Endothelial cell of umbilical vein (primary cell): ENCODE data around the gene ACCSL. TPM values are rescaled to one million over a fixed set of nuclear protein-coding genes. Genes with fewer than 3 reads are reported as not detected.

Experiments
- BruUV-seq: library from RNA; stranded (reverse); fragments of 400-500 nt; replicated peaks from 2 replicates; lab custom pipeline; 2021; lab: Mats Ljungman, UMichigan
- CTCF ChIA-PET: fragments of 300-600, 350-600 bp; sonication (Branson Sonifier 250); formaldehyde crosslinking; loops from one replicate; lab custom pipeline; 2021; ENCODE audit warnings: antibody characterized with exemption, inconsistent platforms; lab: Charles Lee
- POLR2A ChIA-PET: fragments of 300-600, 350-600 bp; sonication (Branson Sonifier 250); formaldehyde crosslinking; loops from one replicate; lab custom pipeline; 2021; ENCODE audit warnings: antibody characterized with exemption, inconsistent platforms; lab: Charles Lee
- DNase-seq: peaks from one replicate; pipeline ENCODE4 v3.0.0-alpha.2; 2011; ENCODE audit warnings: low read depth, low spot score
- FAIRE-seq: peaks from 2 replicates; lab custom pipeline; 2011; peaks lifted over from hg19 to GRCh38; lab: Jason Lieb, UNC
- H2AFZ ChIP-seq: 2 replicates; pipeline ENCODE4 v1.6.0; 2012; ENCODE audit warnings: low read depth, low read length, control low read depth, inconsistent platforms
- H3K27ac ChIP-seq: 2 replicates; pipeline ENCODE4 v1.5.1; 2011; ENCODE audit warnings: low read depth, mild to moderate bottlenecking, control low read depth, low read length, moderate library complexity; ENCODE audit not compliant: insufficient read depth
- H3K27me3 ChIP-seq, 2 experiments: 2 replicates each; pipeline versions ENCODE4 v1.6.0 to v1.6.1; 2011; ENCODE audit warnings: low read length in 2 of 2, mixed read lengths in 1 of 2; ENCODE audit not compliant: control insufficient read depth in 2 of 2, insufficient read depth in 2 of 2
- H3K36me3 ChIP-seq, 2 experiments: 2 replicates in 1 of 2; 3 replicates in 1 of 2; pipeline ENCODE4 v1.5.1; 2011; ENCODE audit warnings: low read length in 2 of 2, mild to moderate bottlenecking in 1 of 2, moderate library complexity in 1 of 2; ENCODE audit not compliant: control insufficient read depth in 2 of 2, insufficient read depth in 2 of 2; ENCODE audit errors: extremely low read depth in 1 of 2
- H3K4me1 ChIP-seq: 3 replicates; pipeline ENCODE4 v1.5.1; 2011; ENCODE audit warnings: mild to moderate bottlenecking, low read length; ENCODE audit not compliant: control insufficient read depth, insufficient read depth; ENCODE audit errors: extremely low read depth
- H3K4me2 ChIP-seq: 2 replicates; pipeline ENCODE4 v1.6.1; 2011; ENCODE audit warnings: low read length, control low read depth, mixed read lengths; ENCODE audit not compliant: insufficient read depth
- H3K4me3 ChIP-seq, 3 experiments: fragments of 200-600 bp in 1 of 3; sonication (generic), shearing (Covaris generic) in 1 of 3; replicated peaks in 1 of 3; 2 replicates each; pipeline ENCODE4 v1.5.1; 2011 to 2016; ENCODE audit warnings: control low read depth in 3 of 3, low read length in 3 of 3, mild to moderate bottlenecking in 2 of 3, inconsistent platforms in 1 of 3, low read depth in 1 of 3, moderate library complexity in 1 of 3; ENCODE audit not compliant: insufficient read depth in 1 of 3
- H3K79me2 ChIP-seq: 2 replicates; pipeline ENCODE4 v1.6.0; 2012; ENCODE audit warnings: low read length, inconsistent platforms; ENCODE audit not compliant: control insufficient read depth, insufficient read depth
- H3K9ac ChIP-seq: replicated peaks from 2 replicates; pipeline ENCODE3; 2011; ENCODE audit warnings: low read length, control low read depth; ENCODE audit not compliant: insufficient read depth; ENCODE audit errors: extremely low read depth
- H3K9me1 ChIP-seq: replicated peaks from 3 replicates; pipeline ENCODE4 v1.6.0; 2011; ENCODE audit warnings: mild to moderate bottlenecking, low read length; ENCODE audit not compliant: control insufficient read depth, insufficient read depth; ENCODE audit errors: extremely low read depth
- H3K9me3 ChIP-seq: replicated peaks from 2 replicates; pipeline ENCODE4 v1.5.1; 2012; ENCODE audit warnings: low read length, inconsistent platforms; ENCODE audit not compliant: control insufficient read depth, insufficient read depth
- H4K20me1 ChIP-seq: replicated peaks from 2 replicates; pipeline ENCODE3; 2011; ENCODE audit warnings: mild to moderate bottlenecking, low read length; ENCODE audit not compliant: control insufficient read depth, insufficient read depth; ENCODE audit errors: extremely low read depth
- EZH2 ChIP-seq: IDR thresholded peaks from 2 replicates; pipeline ENCODE4 v1.6.1; 2012; ENCODE audit warnings: borderline replicate concordance, low read depth, mild to moderate bottlenecking, moderate library complexity, low read length, inconsistent platforms; ENCODE audit not compliant: severe bottlenecking
- FOS ChIP-seq: IDR thresholded peaks from 2 replicates; pipeline ENCODE4 v1.6.1; 2011; ENCODE audit warnings: mild to moderate bottlenecking, low read length, moderate library complexity, borderline replicate concordance; ENCODE audit not compliant: insufficient read depth
- GATA2 ChIP-seq: IDR thresholded peaks from 2 replicates; pipeline ENCODE4 v1.7.0; 2011; ENCODE audit warnings: low read depth, mild to moderate bottlenecking, moderate library complexity, mixed read lengths, low read length; ENCODE audit not compliant: insufficient read length, insufficient read depth
- JUN ChIP-seq: IDR thresholded peaks from 2 replicates; pipeline ENCODE4 v1.6.1; 2011; ENCODE audit warnings: borderline replicate concordance, low read depth; ENCODE audit not compliant: insufficient read length, insufficient read depth
- MAX ChIP-seq: IDR thresholded peaks from 2 replicates; pipeline ENCODE4 v1.6.1; 2011; ENCODE audit not compliant: insufficient read depth, insufficient read length
- MYC ChIP-seq: IDR thresholded peaks from one replicate; pipeline ENCODE4 v1.6.1; 2011; ENCODE audit warnings: mild to moderate bottlenecking, low read depth, low read length
- POLR2A ChIP-seq: IDR thresholded peaks from 2 replicates; pipeline ENCODE4 v1.6.1; 2012; ENCODE audit warnings: low read depth, mild to moderate bottlenecking, control low read depth, low read length
- POLR2AphosphoS5 ChIP-seq: IDR thresholded peaks from 2 replicates; pipeline ENCODE4 v1.6.1; 2012; ENCODE audit warnings: low read depth, mild to moderate bottlenecking, control low read depth, low read length, moderate library complexity; ENCODE audit not compliant: insufficient read depth
- dilution Hi-C: fragments of 300-500 bp; cut with MboI; formaldehyde crosslinking; loops from one replicate; pipeline ENCODE4 v1.15.0; 2019; ENCODE audit warnings: low sequenced_read_pairs; ENCODE audit not compliant: extremely low pct_ligation_motif_present
- intact Hi-C: fragments of 100-400 bp; cut with micrococcal nuclease; formaldehyde crosslinking; loops from one replicate; pipeline ENCODE4 v1.10.0; 2022
- polyA plus RNA-seq, 4 experiments: library from polyadenylated mRNA; depleted of rRNA in 3 of 4; stranded (reverse) in 3 of 4; unstranded in 1 of 4; fragments of >200 nt; gene quantifications; 2 replicates each; pipeline versions ENCODE4 v1.2.1 to v1.2.3, GENCODE V29; 2011 to 2012; ENCODE audit warnings: missing spikeins in 1 of 4
- total RNA-seq: library from RNA; stranded (reverse); gene quantifications from 2 replicates; pipeline ENCODE4 v1.2.3, GENCODE V29; 2021

ACCSL gene
- total and polyA plus RNA-seq, 2 donors (not counting 3 experiments of a cell fraction or from before 2014, with no cell fraction given), result not detected

GRCh38 chr11:44082645-44083044 lies 34.9 kb downstream of the ACCSL start:
- H4K20me1 ChIP-seq, result no peaks in the 10 kb centered on the region
- dilution Hi-C loops (no loop called here), intact Hi-C loops (no loop called here)
- no peak for FAIRE-seq
- peaks cover 13 to 26% of the 10 kb centered on the region in 2 experiments for H3K27me3 ChIP-seq
- H3K27ac ChIP-seq, result no peak overlapping the region
- CTCF ChIA-PET, result interaction anchor here (6.7 kb wide), 1 partner anchor 12 kb away, joined by 45 read pairs; the partner anchor contains the start of gene EXT2
- DNase-seq, result no peak
- no peak overlapping the region for H3K9ac ChIP-seq
- H3K4me1 ChIP-seq, result no peaks in the 10 kb centered on the region
- TF ChIP-seq JUN (no peak), FOS (no peak), EZH2 (no peak), MAX (no peak), POLR2AphosphoS5 (no peak), GATA2 (no peak), MYC (no peak), POLR2A (no peak)
- no peak overlapping the region for H3K4me3 ChIP-seq
- H3K36me3 ChIP-seq, result no peaks in the 10 kb centered on the region
- no TSS peak for BruUV-seq
- no peaks in the 10 kb centered on the region for H3K79me2 ChIP-seq
- H3K9me1 ChIP-seq, result no peaks in the 10 kb centered on the region
- H3K4me2 ChIP-seq, result no peak overlapping the region
- POLR2A ChIA-PET, result no interaction called here
- H3K9me3 ChIP-seq, result no peaks in the 10 kb centered on the region
- no peak overlapping the region for H2AFZ ChIP-seq

- no peaks in the 10 kb centered on the region for H3K36me3 ChIP-seq
- H3K4me3 ChIP-seq, result no peak overlapping the region
- intact Hi-C loops (no loop called here), dilution Hi-C loops (no loop called here)
- H3K9ac ChIP-seq, result no peak overlapping the region
- H3K4me2 ChIP-seq, result no peak overlapping the region
- H3K27ac ChIP-seq, result no peak overlapping the region
- peaks cover 17 to 32% of the 10 kb centered on the region in 2 experiments for H3K27me3 ChIP-seq
- TF ChIP-seq EZH2 (no peak), POLR2A (no peak)
- H3K4me1 ChIP-seq, result no peaks in the 10 kb centered on the region
- ChIA-PET POLR2A (no interaction called here), CTCF (interaction anchor here (6.7 kb wide), 1 partner anchor 11 kb away, joined by 45 read pairs; the partner anchor contains the start of gene EXT2)
- H3K9me1 ChIP-seq, result no peaks in the 10 kb centered on the region
- no peaks in the 10 kb centered on the region for H3K79me2 ChIP-seq
- FAIRE-seq (no peak), DNase-seq (no peak)
- BruUV-seq, result no TSS peak
- no peak overlapping the region for H2AFZ ChIP-seq
- no peaks in the 10 kb centered on the region for H4K20me1 ChIP-seq
- H3K9me3 ChIP-seq, result no peaks in the 10 kb centered on the region
Measured at GRCh38 chr11:44083433-44083832, 35.7 kb downstream of the ACCSL start.
